ENCODE measurements around the gene TPK1. TPM values are rescaled to one million over a fixed set of nuclear protein-coding genes. Genes with fewer than 3 reads are reported as not detected.
"Not testable (repeated sequence)": the region's sequence is repeated elsewhere in the genome, so short reads cannot be mapped to it uniquely, and the experiment has no call there.

Gene TPK1
- total RNA-seq, 1 donor, result 6.9 TPM

DNA sequence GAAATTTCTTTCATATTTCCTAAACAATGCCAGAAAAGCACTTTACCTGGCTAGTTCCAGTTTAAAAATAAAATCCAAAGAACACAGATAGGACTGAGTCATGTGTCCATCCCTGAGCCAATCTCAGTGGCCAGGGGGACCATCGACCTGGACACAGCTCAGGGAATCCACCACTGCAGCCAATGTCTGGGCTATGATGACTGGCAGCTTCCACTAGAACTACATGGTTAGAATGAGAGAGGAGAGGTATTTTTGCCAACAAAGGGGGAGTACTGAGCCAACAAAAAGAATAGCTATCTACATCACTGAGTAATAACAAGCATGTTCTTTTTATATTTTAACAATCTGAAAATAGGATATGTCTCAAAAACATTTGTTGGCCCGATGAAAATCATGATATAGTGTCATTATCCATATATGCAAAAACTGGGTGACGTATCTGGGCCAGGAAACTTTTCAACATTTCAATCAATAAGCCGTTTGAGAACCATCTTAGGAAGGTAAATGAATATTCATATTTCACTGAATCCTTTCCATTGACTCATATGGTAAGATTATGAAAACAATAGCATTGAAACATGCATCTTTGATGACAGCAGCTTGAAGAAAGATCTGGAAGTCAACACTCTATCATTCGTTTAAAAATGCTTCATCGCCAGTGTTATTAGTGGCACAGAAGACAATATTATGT, 104.0 kb downstream of the TPK1 start:
- no peak overlapping the region for H3K4me3 ChIP-seq (ENCODE audit: insufficient read depth, low read length)
- no peaks in the 10 kb centered on the region for H3K27me3 ChIP-seq (ENCODE audit: insufficient read depth, low read length)
- H3K36me3 ChIP-seq (ENCODE audit: insufficient read depth, low read length), result no peaks in the 10 kb centered on the region
- no peak overlapping the region for H3K27ac ChIP-seq (ENCODE audit: low read depth, low read length)
- no peaks in the 10 kb centered on the region for H3K4me1 ChIP-seq (ENCODE audit: insufficient read depth, low read length)
- no peak overlapping the region for H2AFZ ChIP-seq (ENCODE audit: low read length)
- no peaks in the 10 kb centered on the region for H3K79me2 ChIP-seq (ENCODE audit: insufficient read depth, low read length)
- DNase-seq (ENCODE audit: insufficient read length, low spot score, missing footprints), result no peak
- no peaks in the 10 kb centered on the region for H4K20me1 ChIP-seq (ENCODE audit: insufficient read depth, low read length)
- no peaks in the 10 kb centered on the region for H3K9me3 ChIP-seq (ENCODE audit: low read depth, low read length)
- H3K4me2 ChIP-seq (ENCODE audit: insufficient read depth, low read length), result no peak overlapping the region
- TF ChIP-seq, protein P1, sequence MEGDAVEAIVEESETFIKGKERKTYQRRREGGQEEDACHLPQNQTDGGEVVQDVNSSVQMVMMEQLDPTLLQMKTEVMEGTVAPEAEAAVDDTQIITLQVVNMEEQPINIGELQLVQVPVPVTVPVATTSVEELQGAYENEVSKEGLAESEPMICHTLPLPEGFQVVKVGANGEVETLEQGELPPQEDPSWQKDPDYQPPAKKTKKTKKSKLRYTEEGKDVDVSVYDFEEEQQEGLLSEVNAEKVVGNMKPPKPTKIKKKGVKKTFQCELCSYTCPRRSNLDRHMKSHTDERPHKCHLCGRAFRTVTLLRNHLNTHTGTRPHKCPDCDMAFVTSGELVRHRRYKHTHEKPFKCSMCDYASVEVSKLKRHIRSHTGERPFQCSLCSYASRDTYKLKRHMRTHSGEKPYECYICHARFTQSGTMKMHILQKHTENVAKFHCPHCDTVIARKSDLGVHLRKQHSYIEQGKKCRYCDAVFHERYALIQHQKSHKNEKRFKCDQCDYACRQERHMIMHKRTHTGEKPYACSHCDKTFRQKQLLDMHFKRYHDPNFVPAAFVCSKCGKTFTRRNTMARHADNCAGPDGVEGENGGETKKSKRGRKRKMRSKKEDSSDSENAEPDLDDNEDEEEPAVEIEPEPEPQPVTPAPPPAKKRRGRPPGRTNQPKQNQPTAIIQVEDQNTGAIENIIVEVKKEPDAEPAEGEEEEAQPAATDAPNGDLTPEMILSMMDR (IDR thresholded peaks at IDR 0.05; ENCODE audit: extremely low read depth, low read depth, low read length), result no peak

DNA sequence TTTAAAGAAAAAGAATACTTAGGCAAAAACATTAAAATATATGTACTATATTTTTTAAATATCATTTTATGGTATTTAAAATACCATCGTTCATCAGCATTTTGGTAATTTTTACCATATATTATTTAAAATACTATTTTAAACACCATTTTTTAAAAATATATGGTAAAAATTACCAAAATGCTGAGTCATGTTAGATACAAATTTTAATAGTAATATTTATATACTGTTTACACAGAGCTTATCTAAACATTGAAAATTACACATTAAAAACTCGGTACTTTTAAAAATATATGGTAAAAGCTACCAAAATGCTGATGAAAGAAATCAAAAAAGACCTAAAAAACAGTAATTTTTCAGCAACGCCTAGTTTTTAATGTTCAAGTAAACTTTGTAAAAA, 105.6 kb downstream of the TPK1 start:
- Histone ChIP-seq H3K27ac (ENCODE audit: low read depth, low read length) (no peak overlapping the region), H4K20me1 (ENCODE audit: insufficient read depth, low read length) (no peaks in the 10 kb centered on the region), H3K4me1 (ENCODE audit: insufficient read depth, low read length) (no peaks in the 10 kb centered on the region), H3K36me3 (ENCODE audit: insufficient read depth, low read length) (no peaks in the 10 kb centered on the region), H3K27me3 (ENCODE audit: insufficient read depth, low read length) (no peaks in the 10 kb centered on the region), H2AFZ (ENCODE audit: low read length) (no peak overlapping the region), H3K4me2 (ENCODE audit: insufficient read depth, low read length) (no peak overlapping the region), H3K9me3 (ENCODE audit: low read depth, low read length) (no peaks in the 10 kb centered on the region), H3K79me2 (ENCODE audit: insufficient read depth, low read length) (no peaks in the 10 kb centered on the region), H3K4me3 (ENCODE audit: insufficient read depth, low read length) (no peak overlapping the region)
- DNase-seq (ENCODE audit: insufficient read length, low spot score, missing footprints), result no peak
- TF ChIP-seq, protein P1 (IDR thresholded peaks at IDR 0.05; ENCODE audit: extremely low read depth, low read depth, low read length), result no peak

DNA sequence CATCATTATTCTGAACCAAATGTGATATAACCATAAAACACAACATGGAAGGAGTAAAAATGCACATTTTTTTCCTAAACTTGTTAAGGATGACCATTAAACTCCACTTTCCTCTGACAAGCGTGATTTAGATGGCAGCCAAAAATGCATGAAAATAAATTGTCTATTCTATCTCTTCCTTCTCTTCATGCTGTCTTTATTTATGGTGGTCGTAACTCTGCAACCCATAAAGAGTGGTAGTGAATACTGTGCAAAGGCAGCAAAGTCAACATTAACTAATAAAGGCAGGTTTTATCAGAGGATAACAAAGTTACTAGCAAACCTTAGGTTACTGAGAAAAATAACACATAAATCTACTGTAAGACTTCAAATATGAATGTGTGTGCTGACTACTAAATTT, 106.6 kb downstream of the TPK1 start:
- no peaks in the 10 kb centered on the region for H3K79me2 ChIP-seq (ENCODE audit: insufficient read depth, low read length)

DNA sequence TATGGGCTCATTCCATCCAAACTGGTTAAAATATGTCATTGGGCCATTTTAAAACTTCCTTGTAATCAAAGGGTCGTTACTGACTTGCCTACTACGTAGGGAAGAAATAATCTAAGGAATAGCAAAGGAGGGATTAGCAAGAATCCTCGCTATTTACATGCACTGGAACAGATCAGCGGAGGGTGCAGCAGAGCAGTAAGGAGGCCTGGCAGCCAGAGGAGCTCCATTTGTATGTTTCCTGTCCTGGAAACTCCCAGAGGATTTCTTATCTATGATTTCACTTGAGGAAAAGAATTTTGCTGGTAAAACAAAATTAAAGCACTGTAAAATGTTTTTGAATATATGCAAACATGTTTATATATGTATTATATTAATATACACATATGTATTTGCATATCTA, 107.3 kb downstream of the TPK1 start:
- Histone ChIP-seq H3K9me3 (ENCODE audit: low read depth, low read length) (no peaks in the 10 kb centered on the region), H3K27ac (ENCODE audit: low read depth, low read length) (no peak overlapping the region), H4K20me1 (ENCODE audit: insufficient read depth, low read length) (no peaks in the 10 kb centered on the region), H3K4me1 (ENCODE audit: insufficient read depth, low read length) (no peaks in the 10 kb centered on the region), H3K27me3 (ENCODE audit: insufficient read depth, low read length) (no peaks in the 10 kb centered on the region), H3K4me3 (ENCODE audit: insufficient read depth, low read length) (no peak overlapping the region), H2AFZ (ENCODE audit: low read length) (no peak overlapping the region), H3K4me2 (ENCODE audit: insufficient read depth, low read length) (no peak overlapping the region), H3K79me2 (ENCODE audit: insufficient read depth, low read length) (no peaks in the 10 kb centered on the region), H3K36me3 (ENCODE audit: insufficient read depth, low read length) (no peaks in the 10 kb centered on the region)
- TF ChIP-seq, protein P1 (IDR thresholded peaks at IDR 0.05; ENCODE audit: extremely low read depth, low read depth, low read length), result no peak
- DNase-seq (ENCODE audit: insufficient read length, low spot score, missing footprints), result no peak

More for the DNA sequence above, 106.6 kb downstream of the TPK1 start:
- Histone ChIP-seq H3K27ac (ENCODE audit: low read depth, low read length) (no peak overlapping the region), H3K4me3 (ENCODE audit: insufficient read depth, low read length) (no peak overlapping the region), H3K36me3 (ENCODE audit: insufficient read depth, low read length) (no peaks in the 10 kb centered on the region), H3K4me2 (ENCODE audit: insufficient read depth, low read length) (no peak overlapping the region), H3K9me3 (ENCODE audit: low read depth, low read length) (no peaks in the 10 kb centered on the region), H4K20me1 (ENCODE audit: insufficient read depth, low read length) (no peaks in the 10 kb centered on the region), H2AFZ (ENCODE audit: low read length) (no peak overlapping the region), H3K4me1 (ENCODE audit: insufficient read depth, low read length) (no peaks in the 10 kb centered on the region), H3K27me3 (ENCODE audit: insufficient read depth, low read length) (no peaks in the 10 kb centered on the region)
- TF ChIP-seq, protein P1 (IDR thresholded peaks at IDR 0.05; ENCODE audit: extremely low read depth, low read depth, low read length), result no peak
- DNase-seq (ENCODE audit: insufficient read length, low spot score, missing footprints), result no peak

DNA sequence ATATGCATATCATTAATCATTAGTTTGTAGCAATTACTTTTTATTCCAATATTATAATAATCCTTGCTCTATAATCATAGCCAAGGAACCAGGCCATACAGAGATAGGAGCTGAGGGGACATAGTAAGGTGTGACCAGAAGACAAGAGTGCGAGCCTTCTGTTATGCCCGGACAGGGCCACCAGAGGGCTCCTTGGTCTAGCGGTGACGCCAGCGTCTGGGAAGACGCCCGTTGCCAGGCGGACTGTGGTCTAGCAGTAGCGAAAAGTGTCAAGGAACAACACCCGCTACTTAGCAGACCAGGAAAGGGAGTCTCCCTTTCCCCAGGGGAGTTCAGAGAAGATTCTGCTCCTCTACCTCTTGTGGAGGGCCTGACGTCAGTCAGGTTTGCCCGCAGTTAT, 109.0 kb downstream of the TPK1 start:
- not testable (repeated sequence) for H3K79me2 ChIP-seq (ENCODE audit: insufficient read depth, low read length); DNase-seq (ENCODE audit: insufficient read length, low spot score, missing footprints); H3K27me3 ChIP-seq (ENCODE audit: insufficient read depth, low read length); H4K20me1 ChIP-seq (ENCODE audit: insufficient read depth, low read length); H3K4me3 ChIP-seq (ENCODE audit: insufficient read depth, low read length); H3K36me3 ChIP-seq (ENCODE audit: insufficient read depth, low read length); H3K4me2 ChIP-seq (ENCODE audit: insufficient read depth, low read length); H3K9me3 ChIP-seq (ENCODE audit: low read depth, low read length); H3K27ac ChIP-seq (ENCODE audit: low read depth, low read length); H3K4me1 ChIP-seq (ENCODE audit: insufficient read depth, low read length); H2AFZ ChIP-seq (ENCODE audit: low read length)
